OCI-LY7 (cell line): ENCODE results near the gene SH2D3C.

Source experiments
- CTCF ChIP-seq: fragments of 200-600 bp; sonication (generic); conservative IDR thresholded peaks from 2 replicates; pipeline ENCODE4 v1.5.1; 2014; ENCODE audit warnings: mild to moderate bottlenecking, antibody characterized with exemption, low read length, moderate library complexity, mixed read lengths
- EZH2phosphoT487 ChIP-seq: fragments of 200-600 bp; sonication (generic); IDR thresholded peaks from 2 replicates; pipeline ENCODE4 v1.6.1; 2018; ENCODE audit warnings: low read depth, borderline replicate concordance, mild to moderate bottlenecking, mixed run types, antibody characterized with exemption, low read length, moderate library complexity, mixed read lengths

GRCh38 chr9:127758843-127759242 lies 19.6 kb downstream of the SH2D3C start:
- TF ChIP-seq EZH2phosphoT487 (no peak), CTCF (no peak)
